GM23338 (cell line): ENCODE data around the gene NCDN. TPM values are rescaled to one million over a fixed set of nuclear protein-coding genes. Genes with fewer than 3 reads are reported as not detected.

Experiments
- ATAC-seq: fragments of 200-7000 bp; cut with Tn5 transposase; 3 replicates; pipeline ENCODE4 v1.9.1; 2020
- DNase-seq: peaks from one replicate; pipeline ENCODE4 v3.0.0-alpha.2; 2015; ENCODE audit warnings: low spot score
- H2AFZ ChIP-seq: fragments of 200-600 bp; sonication (generic); 2 replicates; pipeline ENCODE4 v1.8.0; 2016; ENCODE audit warnings: antibody characterized with exemption, mild to moderate bottlenecking, moderate library complexity
- H3F3A ChIP-seq: fragments of 200-600 bp; sonication (generic); replicated peaks from 2 replicates; pipeline ENCODE4 v1.8.0; 2017; ENCODE audit warnings: antibody characterized with exemption, mixed run types, low read depth
- H3K27ac ChIP-seq: fragments of 200-600 bp; sonication (generic); 2 replicates; pipeline ENCODE4 v1.6.1; 2016; ENCODE audit warnings: low read depth
- H3K27me3 ChIP-seq: fragments of 200-600 bp; sonication (generic); 2 replicates; pipeline ENCODE4 v1.8.0; 2016; ENCODE audit warnings: mild to moderate bottlenecking, mixed run types, moderate library complexity; ENCODE audit not compliant: insufficient read depth
- H3K36me3 ChIP-seq: fragments of 200-600 bp; sonication (generic); 2 replicates; pipeline ENCODE4 v1.8.0; 2016; ENCODE audit warnings: mild to moderate bottlenecking; ENCODE audit not compliant: insufficient read depth
- H3K4me1 ChIP-seq: fragments of 200-600 bp; sonication (generic); 2 replicates; pipeline ENCODE4 v1.8.0; 2016; ENCODE audit warnings: mild to moderate bottlenecking, moderate library complexity; ENCODE audit not compliant: insufficient read depth
- H3K4me2 ChIP-seq: fragments of 200-600 bp; sonication (generic); 2 replicates; pipeline ENCODE4 v1.7.1; 2017; ENCODE audit warnings: mixed run types
- H3K4me3 ChIP-seq: fragments of 200-600 bp; sonication (generic); 2 replicates; pipeline ENCODE4 v1.6.1; 2016; ENCODE audit warnings: mixed run types
- H3K79me2 ChIP-seq: fragments of 200-600 bp; sonication (generic); replicated peaks from 2 replicates; pipeline ENCODE4 v1.8.0; 2017; ENCODE audit warnings: mild to moderate bottlenecking; ENCODE audit not compliant: insufficient read depth
- H3K9me2 ChIP-seq: fragments of 200-600 bp; sonication (generic); 2 replicates; pipeline ENCODE4 v1.8.0; 2017; ENCODE audit not compliant: insufficient read depth
- H4K20me1 ChIP-seq: fragments of 200-600 bp; sonication (generic); replicated peaks from 2 replicates; pipeline ENCODE4 v1.8.0; 2017; ENCODE audit warnings: mild to moderate bottlenecking; ENCODE audit not compliant: insufficient read depth
- H3K27ac Mint-ChIP-seq: 2 replicates; pipeline ENCODE4 v1.8.0; 2020; ENCODE audit warnings: inconsistent platforms, mild to moderate bottlenecking, moderate library complexity, mixed read lengths
- H3K27me3 Mint-ChIP-seq: 3 replicates; pipeline ENCODE4 v1.8.0; 2022; ENCODE audit warnings: low read depth, mild to moderate bottlenecking, moderate library complexity, mixed read lengths, inconsistent platforms; ENCODE audit not compliant: insufficient read depth, poor library complexity
- H3K36me3 Mint-ChIP-seq: 3 replicates; pipeline ENCODE4 v1.8.0; 2021; ENCODE audit warnings: low read depth, mild to moderate bottlenecking, inconsistent platforms, moderate library complexity, mixed read lengths
- H3K4me1 Mint-ChIP-seq: 3 replicates; pipeline ENCODE4 v1.8.0; 2020; ENCODE audit warnings: mild to moderate bottlenecking, inconsistent platforms, mixed read lengths
- H3K4me3 Mint-ChIP-seq: 3 replicates; pipeline ENCODE4 v1.8.0; 2021; ENCODE audit warnings: moderate library complexity, mild to moderate bottlenecking, inconsistent platforms, mixed read lengths
- H3K9me3 Mint-ChIP-seq: 3 replicates; pipeline ENCODE4 v1.8.0; 2020; ENCODE audit warnings: moderate library complexity, mild to moderate bottlenecking, inconsistent platforms, mixed read lengths
- CREB1 ChIP-seq: fragments of 250-450 bp; sonication (Bioruptor Pico); IDR thresholded peaks from 2 replicates; pipeline ENCODE4 v1.5.0; 2020; ENCODE audit warnings: low read depth, mild to moderate bottlenecking, moderate library complexity
- ETS1 ChIP-seq: IDR thresholded peaks from 2 replicates; pipeline ENCODE4 v1.6.1; 2016; ENCODE audit warnings: antibody characterized with exemption
- EZH2phosphoT487 ChIP-seq: fragments of 200-600 bp; sonication (generic); IDR thresholded peaks from one replicate; pipeline ENCODE4 v1.8.1; 2018; ENCODE audit warnings: antibody characterized with exemption; ENCODE audit not compliant: unreplicated experiment
- NANOG ChIP-seq: IDR thresholded peaks from 2 replicates; pipeline ENCODE4 v1.6.1; 2016; ENCODE audit warnings: antibody characterized with exemption, borderline replicate concordance
- POLR2AphosphoS5 ChIP-seq: IDR thresholded peaks from 2 replicates; pipeline ENCODE4 v1.6.1; 2016; ENCODE audit warnings: antibody characterized with exemption, low read depth
- ZNF331 ChIP-seq: fragments of 250-450 bp; sonication (Bioruptor Pico); IDR thresholded peaks from 2 replicates; pipeline ENCODE4 v1.5.0; 2020; ENCODE audit warnings: low read depth, mild to moderate bottlenecking, moderate library complexity
- ZNF462 ChIP-seq: fragments of 250-450 bp; sonication (Bioruptor Pico); IDR thresholded peaks from 2 replicates; pipeline ENCODE4 v1.5.0; 2020; ENCODE audit warnings: mild to moderate bottlenecking, moderate library complexity
- polyA plus RNA-seq: library from polyadenylated mRNA; unstranded; fragments of >200 nt; fragmentation: Nextera tagmentation; extraction: Ambion mirVana; gene quantifications from 2 replicates; pipeline ENCODE4 v1.2.1, GENCODE V29; 2016
- total RNA-seq: library from RNA; depleted of rRNA; stranded (reverse); fragments of >200 nt; shearing (Covaris generic); gene quantifications from 2 replicates; pipeline ENCODE4 v1.2.3, GENCODE V29; 2014

NCDN gene
- total and polyA plus RNA-seq, 2 experiments from 2014 or later: 13.2 to 44.2 TPM

- Mint-ChIP-seq H3K4me1 (no peaks in the 10 kb centered on the region), H3K9me3 (no peaks in the 10 kb centered on the region), H3K4me3 (no peak overlapping the region), H3K36me3 (peaks cover 41% of the 10 kb centered on the region), H3K27ac (no peak overlapping the region), H3K27me3 (no peaks in the 10 kb centered on the region)
- H3K27ac ChIP-seq: no peak overlapping the region
- DNase-seq: no peak
- H3K36me3 ChIP-seq: peaks cover 15% of the 10 kb centered on the region; the same call in 1 of the 2 replicates
- H3K27me3 ChIP-seq: no peaks in the 10 kb centered on the region
- peaks cover 88% of the 10 kb centered on the region for H3K79me2 ChIP-seq
- no peaks in the 10 kb centered on the region for H3K9me2 ChIP-seq
- no peaks in the 10 kb centered on the region for H3K4me1 ChIP-seq
- no peak overlapping the region for H3K4me3 ChIP-seq
- TF ChIP-seq CREB1 (CRISPR knock-in tag) (no peak), EZH2phosphoT487 (no peak), NANOG (no peak), POLR2AphosphoS5 (no peak), ZNF462 (CRISPR knock-in tag) (no peak), ZNF331 (CRISPR knock-in tag) (no peak), ETS1 (no peak)
- ATAC-seq: no peak
- no peak overlapping the region for H3K4me2 ChIP-seq
- H2AFZ ChIP-seq: no peak overlapping the region
- H4K20me1 ChIP-seq: peaks cover 43% of the 10 kb centered on the region; the same call in 1 of the 2 replicates
- H3F3A ChIP-seq: no peaks in the 10 kb centered on the region
Measured at GRCh38 chr1:35611655-35612054, 54.1 kb downstream of the NCDN start.
